Measurements from ENCODE around the gene PRR9.

The PRR9 gene

GRCh38 chr1:153231363-153231762 is 14.0 kb downstream of the PRR9 start:
- no peak for DNase-seq

GRCh38 chr1:153231785-153232184 is 14.4 kb downstream of the PRR9 start:
- DNase-seq, result no peak

GRCh38 chr1:153232553-153232952 is 15.2 kb downstream of the PRR9 start:
- no peak for DNase-seq

- DNase-seq, result no peak
These were observed 16.1 kb downstream of the PRR9 start for GRCh38 chr1:153233448-153233847.

- DNase-seq, result no peak
These were observed 21.1 kb downstream of the PRR9 start for GRCh38 chr1:153238527-153238926.

GRCh38 chr1:153242160-153242559 is 24.8 kb downstream of the PRR9 start:
- no peak for DNase-seq

GRCh38 chr1:153245466-153245865 is 28.1 kb downstream of the PRR9 start:
- no peak for DNase-seq

GRCh38 chr1:153246018-153246417 is 28.6 kb downstream of the PRR9 start:
- DNase-seq, result no peak

- no peak for DNase-seq
These were observed 29.4 kb downstream of the PRR9 start for GRCh38 chr1:153246825-153247224.

- no peak for DNase-seq
These were observed 30.9 kb downstream of the PRR9 start for GRCh38 chr1:153248176-153248879.

GRCh38 chr1:153250166-153250565 is 32.8 kb downstream of the PRR9 start:
- DNase-seq, result no peak

- no peak for DNase-seq
These were observed 33.7 kb downstream of the PRR9 start for GRCh38 chr1:153251087-153251486.

- DNase-seq, result no peak
These were observed 34.2 kb downstream of the PRR9 start for GRCh38 chr1:153251562-153251961.

GRCh38 chr1:153251988-153252387 is 34.6 kb downstream of the PRR9 start:
- DNase-seq, result no peak

- no peak for DNase-seq
These were observed 35.7 kb downstream of the PRR9 start for GRCh38 chr1:153253076-153253475.

- no peak for DNase-seq
These were observed 36.3 kb downstream of the PRR9 start for GRCh38 chr1:153253693-153254092.

- DNase-seq, result no peak
These were observed 42.0 kb downstream of the PRR9 start, which contains the start of gene LORICRIN for GRCh38 chr1:153259387-153259786. TSS of gene LORICRIN (plus strand) at chr1:153259687. CDS start at chr1:153260950, 1,263 bp downstream.

- DNase-seq, result peak; percentile 19
These were observed 43.3 kb downstream of the PRR9 start for GRCh38 chr1:153260585-153261280.

GRCh38 chr1:153261281-153262069 is 44.1 kb downstream of the PRR9 start:
- peak; percentile 33 for DNase-seq

GRCh38 chr1:153262070-153262366 is 44.6 kb downstream of the PRR9 start:
- DNase-seq, result no peak

GRCh38 chr1:153262462-153263157 is 45.2 kb downstream of the PRR9 start:
- DNase-seq, result no peak

- no peak for DNase-seq
These were observed 48.1 kb downstream of the PRR9 start for GRCh38 chr1:153265457-153265856.

Measured in CD4-positive, alpha-beta T cell treated with Interleukin-12 subunit alpha and Interleukin-12 subunit beta, for 1 hour (primary cell).